Activated naive CD8-positive, alpha-beta T cell treated with anti-CD3 and anti-CD28 coated beads, Interleukin-2, amount 50 U/mL, for 16 hours (primary cell): ENCODE data around the gene HSD17B12.
"Not testable (repeated sequence)": the region's sequence is repeated elsewhere in the genome, so short reads cannot be mapped to it uniquely, and the experiment has no call there.

Experiments used
- DNase-seq: peaks from one replicate; pipeline ENCODE4 v3.0.0-alpha.2; 2020; ENCODE audit warnings: low read depth, low spot score

The HSD17B12 gene

DNA sequence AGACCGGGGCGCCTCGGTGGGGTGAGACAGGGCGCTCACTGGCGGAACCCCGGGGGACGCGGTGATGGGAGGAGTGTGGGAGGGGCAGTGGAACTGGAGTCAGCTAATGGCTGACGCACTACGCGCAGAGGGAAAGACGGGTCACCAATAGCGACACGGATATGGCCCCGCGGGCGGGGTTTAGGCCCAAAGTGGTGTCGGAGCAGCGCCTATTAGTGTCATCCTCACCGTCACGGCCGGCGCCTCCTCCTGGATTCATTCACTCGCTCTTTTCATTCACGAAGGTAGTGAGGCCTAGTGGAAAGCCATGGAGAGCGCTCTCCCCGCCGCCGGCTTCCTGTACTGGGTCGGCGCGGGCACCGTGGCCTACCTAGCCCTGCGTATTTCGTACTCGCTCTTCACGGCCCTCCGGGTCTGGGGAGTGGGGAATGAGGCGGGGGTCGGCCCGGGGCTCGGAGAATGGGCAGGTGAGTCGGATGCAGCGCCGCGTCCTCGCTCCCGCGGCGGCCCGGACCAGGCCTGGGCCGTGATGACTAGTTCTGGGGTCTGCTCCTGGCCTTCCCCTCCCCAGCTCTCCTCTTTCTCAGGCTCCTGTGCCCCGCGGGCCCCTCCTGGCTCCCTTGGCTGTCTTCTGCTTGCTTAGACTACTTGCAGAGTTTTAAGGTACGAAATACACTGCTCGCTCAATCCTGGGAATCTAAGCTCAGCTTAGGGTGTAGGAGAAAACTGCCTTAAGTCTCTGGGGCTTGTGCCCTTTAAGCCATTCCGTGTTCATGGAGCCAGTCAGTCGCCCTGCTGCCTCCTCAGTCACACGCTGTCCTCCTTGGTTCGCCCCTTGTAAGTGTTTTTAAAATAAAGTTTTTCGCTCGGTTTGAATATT is at the start of gene HSD17B12:
HSD17B12 (plus strand) TSS at position 218 of the 880 bp plus-strand sequence; CDS start at position 308, 90 bp downstream.
- DNase-seq = peak; percentile 98

DNA sequence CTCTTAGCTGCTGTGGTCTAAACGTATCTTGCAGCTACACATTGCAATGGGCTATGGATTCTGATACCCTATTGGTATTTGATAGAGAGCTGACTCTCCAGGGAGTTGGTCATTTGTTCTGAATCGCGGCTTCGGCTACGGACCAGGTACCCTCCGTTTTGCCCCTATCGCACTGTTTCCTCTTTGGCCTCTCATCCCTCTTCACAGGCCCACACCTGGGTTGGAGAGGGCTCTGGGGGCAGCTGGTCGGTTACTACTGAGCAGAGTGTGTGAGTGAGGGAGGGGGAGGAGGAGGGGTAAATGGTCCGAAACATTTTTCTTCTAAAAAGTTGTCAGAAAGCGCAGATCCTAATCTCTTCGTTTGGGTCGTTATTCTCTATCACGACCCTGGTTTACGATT is 48.8 kb upstream of the HSD17B12 start:
- DNase-seq = no peak

DNA sequence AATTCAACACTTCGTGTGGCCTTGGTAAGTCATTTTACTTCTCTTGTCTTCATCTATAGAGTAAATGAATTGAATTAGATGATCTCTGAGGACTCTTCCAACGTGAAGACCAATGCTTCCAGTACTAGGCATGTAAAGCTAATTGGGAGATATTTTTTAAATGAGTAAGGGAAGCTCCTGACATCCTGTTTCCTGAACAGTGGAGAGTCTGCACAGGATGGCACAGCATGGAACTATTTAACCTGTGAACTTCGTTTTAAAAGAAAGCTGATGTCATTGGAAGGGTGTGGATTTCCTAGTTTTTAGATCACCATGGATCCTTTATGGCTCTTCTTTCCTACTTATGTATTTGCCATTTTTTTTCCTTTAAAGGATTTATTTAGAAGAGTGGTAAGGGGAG is 48.4 kb upstream of the HSD17B12 start:
- no peak for DNase-seq

DNA sequence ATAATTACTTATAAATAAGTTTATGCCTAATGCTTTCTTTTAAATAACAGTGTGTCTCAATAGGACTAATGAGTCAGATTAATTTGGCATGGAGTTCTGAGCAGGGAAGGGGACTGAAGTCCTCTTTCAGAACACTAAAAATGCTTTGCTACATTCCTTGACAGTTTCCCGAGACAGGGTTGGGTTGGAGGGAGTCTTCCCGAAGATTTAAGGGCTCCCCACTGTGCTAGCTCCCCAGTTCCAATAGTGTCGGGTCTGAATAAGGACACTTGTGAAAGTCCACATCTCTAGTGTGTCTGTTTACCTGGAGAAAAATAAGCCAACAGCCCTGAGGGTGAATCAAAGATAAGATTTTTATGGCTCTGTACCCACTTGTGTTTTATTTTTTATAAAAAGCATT is 41.8 kb upstream of the HSD17B12 start:
- no peak for DNase-seq

DNA sequence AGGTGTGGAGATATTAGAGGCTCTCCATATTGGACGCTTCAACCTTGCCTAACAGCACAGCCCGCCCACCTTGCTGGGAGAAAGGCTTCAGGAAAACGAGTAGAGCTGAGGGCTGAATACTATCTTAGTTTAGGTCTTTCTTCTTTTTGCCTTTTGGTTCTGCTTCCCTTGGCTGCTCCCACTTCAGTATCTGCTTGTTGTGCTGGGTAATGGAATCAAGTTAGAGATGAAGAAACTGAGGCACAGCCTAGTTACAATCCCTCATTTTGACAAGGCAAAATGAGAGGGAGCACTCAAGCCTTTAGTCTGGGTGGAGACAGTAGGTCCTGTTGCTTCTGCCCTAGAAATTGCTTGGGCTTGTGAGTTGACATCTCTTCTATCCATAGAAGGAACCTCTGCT is 41.3 kb upstream of the HSD17B12 start:
- DNase-seq = no peak

DNA sequence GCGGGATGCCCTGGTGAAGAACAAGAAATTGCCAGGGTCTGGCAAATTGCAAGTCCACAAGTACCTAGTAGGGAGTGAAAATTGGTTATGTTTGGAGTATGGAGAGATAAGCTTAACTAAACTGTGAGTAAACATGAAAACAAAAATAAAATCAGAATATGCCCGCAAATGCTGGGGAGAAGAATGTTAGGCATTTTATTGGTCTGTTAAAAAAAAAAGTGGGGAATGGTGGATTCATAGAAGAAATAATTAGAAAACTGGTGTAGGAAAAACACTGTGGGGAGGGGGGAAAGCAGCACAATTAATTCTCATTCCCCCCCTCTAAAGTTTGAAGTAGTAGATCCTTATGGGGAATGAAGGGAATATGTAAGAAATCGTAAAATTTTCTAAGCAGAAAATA is 40.6 kb upstream of the HSD17B12 start:
- DNase-seq = no peak

DNA sequence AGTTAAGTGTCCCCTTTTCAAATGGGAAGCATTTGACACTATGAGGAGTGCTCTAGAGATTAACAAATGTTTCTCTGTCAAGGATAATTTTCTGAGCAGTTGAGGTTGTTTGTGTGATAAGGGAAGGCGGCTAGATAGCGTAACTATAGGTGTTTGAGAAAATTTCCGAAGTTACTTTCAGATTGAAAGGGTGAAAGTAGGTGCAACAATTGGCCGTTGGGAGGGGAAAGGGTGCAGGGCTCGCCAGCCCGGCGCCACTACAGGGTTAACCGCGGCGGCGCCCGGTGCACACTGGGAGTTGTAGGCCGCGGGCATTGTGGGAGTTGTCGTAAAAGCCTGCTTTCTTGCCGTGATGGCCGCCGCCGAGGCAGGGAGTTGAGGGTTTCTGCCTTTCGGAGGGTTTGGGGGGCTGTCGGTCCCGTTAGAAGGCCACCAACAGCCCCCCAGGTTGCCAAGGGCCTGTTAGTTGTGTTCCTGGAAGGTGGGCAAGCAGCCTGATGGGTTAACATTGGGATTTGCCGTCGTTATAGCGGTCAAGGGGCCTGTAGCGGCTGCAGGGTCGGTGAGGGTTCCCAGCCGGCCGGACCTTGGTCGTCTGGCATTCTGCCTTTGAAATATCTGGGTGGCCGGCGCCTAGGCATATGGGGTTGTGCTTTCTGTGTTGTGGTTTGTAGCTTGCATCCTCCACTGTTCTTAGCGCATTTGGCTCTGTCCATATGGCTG is 36.5 kb upstream of the HSD17B12 start:
- peak; percentile 78 for DNase-seq

DNA sequence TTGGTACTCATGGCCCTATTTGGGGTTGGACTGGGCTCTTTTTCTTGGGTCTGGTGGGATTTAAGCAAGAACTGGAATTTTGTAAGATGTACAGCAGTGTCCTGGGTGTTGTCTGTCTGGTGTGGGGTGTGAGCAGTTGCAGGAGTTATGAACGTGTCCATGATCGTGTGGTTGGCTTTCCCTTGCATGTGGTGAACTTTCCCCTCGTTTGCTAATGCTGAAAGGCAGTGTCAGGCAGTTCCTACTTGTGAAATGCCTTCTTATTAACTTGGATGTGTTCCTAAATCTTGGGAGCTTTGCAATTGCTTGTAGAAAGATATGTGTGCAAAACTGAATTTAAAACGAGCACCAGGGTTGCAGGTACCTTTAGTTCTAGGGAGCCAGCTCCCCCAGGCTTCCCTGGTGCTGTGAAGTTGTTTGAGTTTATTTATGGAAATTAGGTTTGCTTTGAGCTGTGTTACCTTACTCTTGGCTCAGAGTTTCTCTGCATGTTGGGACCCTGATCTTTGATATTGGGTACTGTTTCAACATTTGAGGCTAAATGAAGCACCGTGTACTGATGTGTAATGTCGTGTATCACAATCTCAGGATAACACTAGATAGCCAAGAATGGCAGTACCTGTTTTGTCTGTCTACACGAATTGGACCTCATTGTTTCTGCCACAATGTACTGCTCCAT is 35.8 kb upstream of the HSD17B12 start:
- no peak for DNase-seq

DNA sequence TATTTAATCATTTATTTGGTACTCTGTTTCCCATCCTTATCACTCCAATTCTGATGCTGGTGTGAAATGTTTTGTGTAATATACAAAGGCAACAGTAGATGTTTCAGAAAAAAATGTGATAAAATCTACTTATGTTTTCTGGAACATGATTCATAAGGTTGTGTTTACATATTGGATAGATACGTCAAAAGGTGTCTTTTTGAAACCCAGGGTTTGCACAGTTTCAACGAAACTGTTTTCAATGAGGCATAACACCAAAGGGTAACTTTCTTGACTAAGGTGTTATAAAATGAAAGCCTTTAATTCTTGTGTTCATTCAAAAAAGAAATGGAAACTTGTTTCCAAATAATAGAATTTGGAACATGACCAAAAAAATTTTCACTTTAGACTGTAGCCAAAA is 33.8 kb upstream of the HSD17B12 start:
- DNase-seq = no peak

DNA sequence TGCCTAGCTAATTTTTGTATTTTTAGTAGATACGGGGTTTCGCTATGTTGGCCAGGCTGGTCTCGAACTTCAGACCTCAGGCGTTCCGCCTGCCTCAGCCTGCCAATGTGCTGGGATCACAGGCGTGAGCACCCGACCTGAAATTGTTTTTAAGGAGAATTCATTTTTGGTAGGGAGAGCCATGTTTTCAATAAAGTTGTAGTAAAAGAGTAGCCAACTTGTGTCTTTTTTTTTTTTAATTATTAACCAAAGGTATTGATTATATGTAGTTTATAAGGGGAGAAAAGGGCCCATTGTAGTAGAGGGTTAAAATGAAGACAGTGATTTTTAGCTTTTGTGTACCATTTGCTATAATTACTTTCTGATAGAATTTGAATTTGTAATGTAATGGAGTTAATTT is 31.6 kb upstream of the HSD17B12 start:
- DNase-seq = no peak

DNA sequence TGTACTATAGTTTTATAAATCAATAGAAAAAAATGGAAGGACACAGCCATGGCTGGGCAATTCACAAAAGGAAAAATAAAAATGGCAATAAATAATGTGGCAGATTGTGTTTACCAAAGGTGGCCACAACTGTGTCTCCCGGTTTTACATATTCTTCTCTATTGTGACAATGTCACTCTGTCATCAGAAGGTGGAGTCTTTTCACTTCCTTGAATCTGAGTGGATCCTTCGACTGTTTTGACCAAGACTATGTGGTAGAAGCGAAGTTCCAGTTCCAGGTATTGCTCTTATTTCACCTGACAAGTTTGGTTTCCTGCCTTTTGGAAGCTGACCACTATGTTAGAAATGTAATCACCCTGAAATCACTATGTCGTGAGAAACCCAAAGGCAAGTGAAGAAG is 31.0 kb upstream of the HSD17B12 start:
- no peak for DNase-seq

DNA sequence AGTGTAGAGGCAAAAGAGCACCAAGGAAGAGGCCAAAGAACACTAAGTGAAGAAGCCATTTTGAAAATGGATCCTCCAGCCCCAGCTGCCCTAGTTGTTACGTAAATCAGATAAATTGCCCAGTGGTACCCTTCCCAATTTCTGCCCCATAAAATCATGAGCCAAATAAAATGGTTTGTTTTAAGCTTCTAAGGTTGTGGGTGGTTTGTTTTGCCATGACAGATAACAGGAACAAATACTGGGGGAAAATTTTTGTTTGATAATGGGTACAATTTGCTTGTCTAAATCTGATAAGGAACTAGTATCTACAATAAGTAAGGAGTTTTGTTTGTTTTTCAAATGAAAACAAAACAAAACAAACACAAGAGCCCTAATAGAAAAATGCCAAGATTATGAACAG is 30.6 kb upstream of the HSD17B12 start:
- DNase-seq = no peak

DNA sequence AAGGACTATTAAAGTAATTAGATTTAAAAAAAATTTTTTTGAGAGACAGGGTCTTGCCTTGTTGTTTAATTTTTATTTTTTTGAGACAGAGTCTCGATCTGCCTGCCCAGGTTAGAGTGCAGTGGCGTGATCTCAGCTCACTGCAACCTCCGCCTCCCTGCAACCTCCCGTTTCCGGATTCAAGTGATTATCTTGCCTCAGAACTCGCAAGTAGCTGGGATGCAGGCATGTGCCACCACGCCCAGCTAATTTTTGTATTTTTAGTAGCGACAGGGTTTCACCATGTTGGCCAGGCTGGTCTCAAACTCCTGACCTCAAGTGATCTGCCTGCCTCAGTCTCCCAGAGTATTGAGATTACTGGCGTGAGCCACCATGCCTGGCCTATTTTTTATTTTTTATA is 17.5 kb upstream of the HSD17B12 start:
- DNase-seq = not testable (repeated sequence)

DNA sequence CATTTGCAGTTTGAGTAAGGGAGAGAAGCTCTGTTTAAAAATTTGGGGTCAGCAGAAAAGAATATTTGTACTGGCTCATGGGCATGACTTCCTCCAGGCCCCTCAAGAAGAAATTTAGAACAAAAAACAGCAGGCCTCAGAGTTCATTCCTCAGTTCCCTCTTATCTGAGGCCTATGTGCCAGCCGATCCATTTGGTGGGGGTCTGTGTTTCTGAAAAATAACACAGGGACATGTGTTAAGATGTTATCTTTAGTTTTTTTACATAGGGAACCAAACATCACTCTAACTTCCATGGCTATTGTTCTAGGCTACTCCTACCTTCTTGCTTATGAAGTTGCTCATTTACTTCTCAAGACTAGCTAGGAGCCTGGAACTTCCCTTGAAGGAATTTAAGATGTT is 16.2 kb upstream of the HSD17B12 start:
- no peak for DNase-seq

DNA sequence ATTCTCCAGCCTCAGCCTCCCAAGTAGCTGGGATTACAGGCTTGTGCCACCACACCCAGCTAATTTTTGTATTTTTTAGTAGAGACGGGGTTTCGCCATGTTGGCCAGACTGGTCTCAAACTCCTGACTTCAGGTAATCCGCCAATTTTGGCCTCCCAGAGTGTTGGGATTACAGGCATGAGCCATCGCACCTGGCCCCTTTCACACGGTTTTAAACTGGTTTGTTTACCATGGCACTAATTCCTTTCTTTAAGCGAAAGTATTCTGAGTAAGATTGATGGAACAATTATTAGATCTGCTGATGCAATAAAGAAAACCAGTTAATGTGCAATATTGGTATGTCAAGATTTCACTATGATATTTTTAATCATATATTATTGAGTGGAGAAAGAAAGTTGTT is 9.3 kb upstream of the HSD17B12 start:
- DNase-seq = not testable (repeated sequence)

DNA sequence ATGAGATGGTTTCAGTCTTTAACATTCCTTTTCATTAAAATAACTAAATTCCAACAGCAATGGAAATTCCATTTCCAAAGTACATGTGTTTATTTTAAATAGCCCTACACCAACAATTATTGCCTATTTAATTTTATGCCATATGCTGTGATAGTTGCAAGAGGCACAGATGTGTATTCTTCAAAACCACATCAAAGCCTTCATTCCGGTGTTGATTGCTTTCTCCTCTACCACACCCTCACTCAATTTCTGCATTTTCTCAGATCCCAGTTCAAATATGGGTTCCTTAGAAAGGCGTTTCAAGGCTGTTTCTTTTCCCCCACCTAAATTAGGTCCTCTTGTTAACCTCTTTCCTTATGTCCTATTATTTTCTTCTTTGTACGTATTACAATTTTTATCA is 6.0 kb upstream of the HSD17B12 start:
- no peak for DNase-seq

DNA sequence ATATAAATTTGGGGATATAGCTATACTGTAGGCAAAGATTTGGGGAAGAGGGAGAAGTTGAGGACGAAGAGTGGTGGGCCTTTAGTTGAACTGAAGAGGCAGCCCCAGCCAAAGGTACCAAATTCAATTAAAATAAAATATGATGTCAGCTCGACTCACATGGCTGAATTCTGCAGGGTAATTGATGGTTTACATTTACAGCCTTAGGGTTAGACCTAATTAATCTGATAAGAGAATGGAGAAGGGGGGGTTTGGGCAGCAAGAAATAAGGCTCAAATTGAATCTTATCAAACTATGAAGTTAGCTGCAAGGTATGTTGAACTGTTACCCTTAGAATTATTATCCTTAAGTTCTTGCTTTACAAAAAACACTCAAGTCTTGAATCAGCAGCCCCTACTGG is 3.6 kb upstream of the HSD17B12 start:
- DNase-seq = no peak

DNA sequence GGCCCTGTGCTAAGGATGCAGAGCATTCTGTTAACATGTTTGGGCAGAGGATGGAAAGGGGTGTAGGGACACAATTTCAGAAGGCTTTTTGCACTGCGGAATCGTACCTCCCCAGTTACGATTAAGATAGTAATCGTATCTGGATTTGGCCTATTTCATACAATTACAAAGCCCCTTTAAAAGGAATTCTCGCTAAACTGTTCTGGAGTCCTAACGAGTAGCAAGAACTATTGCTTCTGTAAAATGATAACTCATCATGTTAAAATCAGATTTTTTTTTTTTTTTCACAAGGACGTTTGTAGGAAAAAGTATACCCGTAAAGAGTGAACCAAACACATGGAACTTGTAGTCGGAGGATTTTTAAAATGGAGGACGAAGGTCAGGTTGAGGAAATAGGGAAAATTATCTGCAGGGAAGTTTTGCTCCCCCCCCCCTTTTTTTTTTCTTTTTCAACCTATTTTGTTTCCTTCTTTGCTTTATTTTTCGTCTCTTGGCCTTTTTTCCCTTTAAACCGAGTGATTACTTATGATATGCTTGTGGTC is 934 bp downstream of the HSD17B12 start:
- DNase-seq = no peak

DNA sequence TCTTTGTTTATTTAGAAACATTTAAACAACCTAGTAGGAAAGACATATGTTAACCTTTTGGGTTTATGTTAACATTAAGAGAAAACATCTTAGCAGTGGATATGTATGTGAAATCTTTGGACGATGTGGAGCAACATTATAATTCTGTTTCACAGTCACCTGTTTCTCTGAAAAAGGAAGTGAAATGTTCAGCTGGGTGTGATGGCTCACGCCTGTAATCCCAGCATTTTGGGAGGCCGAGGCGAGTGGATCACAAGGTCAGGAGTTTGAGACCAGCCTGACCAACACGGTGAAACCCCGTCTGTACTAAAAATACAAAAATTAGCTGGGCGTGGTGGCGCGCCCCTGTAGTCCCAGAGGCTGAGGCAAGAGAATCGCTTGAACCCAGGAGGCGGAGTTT is 1.5 kb downstream of the HSD17B12 start:
- DNase-seq = not testable (repeated sequence)

DNA sequence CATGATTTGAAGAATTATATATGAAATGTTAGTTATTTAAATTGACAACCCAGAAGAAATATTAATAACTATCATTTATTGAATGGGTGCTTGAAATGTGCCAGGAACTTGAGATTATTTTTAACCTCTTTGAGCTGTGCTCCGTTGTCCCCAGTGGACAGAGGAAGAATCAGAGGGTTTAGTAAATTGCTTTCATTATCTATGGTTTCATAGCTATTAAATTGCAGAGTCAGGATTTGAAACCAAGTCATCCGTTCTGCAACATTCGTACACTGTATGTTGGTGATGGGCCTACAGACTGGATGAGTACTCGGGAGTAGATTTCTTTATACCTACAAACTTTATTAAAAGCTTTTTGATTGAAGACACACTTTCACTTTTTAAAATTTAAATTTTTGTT is 4.9 kb downstream of the HSD17B12 start:
- no peak for DNase-seq

DNA sequence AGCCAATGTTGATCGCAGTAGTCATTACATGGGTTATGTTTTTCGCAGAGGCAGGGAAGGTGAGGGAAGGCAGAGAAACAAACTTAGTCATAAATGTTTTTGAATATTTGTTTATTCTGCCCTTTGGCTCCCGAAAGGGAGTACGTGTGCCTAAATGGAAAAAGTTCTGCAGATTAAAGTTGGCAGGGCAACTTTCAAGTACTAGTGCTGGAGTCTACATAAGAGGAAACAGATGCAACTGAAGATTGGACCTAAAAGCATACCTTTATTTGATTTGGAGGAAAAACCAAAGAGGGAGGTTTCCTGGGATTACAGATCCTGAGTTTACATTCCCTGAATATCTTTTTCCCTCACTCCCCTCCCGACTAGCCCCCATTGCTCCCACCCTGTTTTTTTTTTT is 5.7 kb downstream of the HSD17B12 start:
- no peak for DNase-seq

DNA sequence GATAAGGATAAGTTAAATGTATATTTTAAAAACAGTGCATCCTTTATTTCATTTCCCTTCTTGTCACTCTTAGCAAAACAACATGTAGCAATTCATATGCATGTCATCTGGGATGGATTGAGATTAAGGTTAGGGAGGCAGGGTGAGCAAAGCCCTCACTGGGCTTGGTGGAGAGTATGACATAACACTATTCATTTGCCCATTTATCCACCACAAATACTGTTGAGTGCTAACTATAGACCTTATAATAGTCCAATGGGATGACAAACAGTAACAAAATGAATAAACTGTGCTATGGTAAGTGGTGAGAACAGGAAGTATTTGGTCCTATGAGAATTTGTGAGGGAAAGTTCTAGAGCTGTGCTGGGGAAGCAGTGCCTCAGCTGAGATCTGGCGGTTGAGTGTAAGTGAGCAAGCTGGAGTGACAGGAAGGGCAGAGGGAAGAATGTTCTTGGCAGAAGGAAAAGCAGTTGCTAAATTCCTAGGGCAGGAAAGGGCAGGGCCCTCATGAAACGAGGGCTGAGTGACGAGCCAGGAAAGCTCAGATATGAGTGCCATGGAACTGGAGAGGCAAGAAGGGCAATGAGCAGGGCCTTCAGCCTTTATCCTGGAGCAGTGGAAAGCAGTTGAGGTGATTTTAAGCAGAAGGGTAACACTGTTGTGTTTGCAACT is 6.7 kb downstream of the HSD17B12 start:
- no peak for DNase-seq
